ENCODE data around the gene PXYLP1.
A peak's percentile ranks its signal among the peaks of the same experiment; 100 is the strongest.
"Not testable (repeated sequence)": the region's sequence is repeated elsewhere in the genome, so short reads cannot be mapped to it uniquely, and the experiment has no call there.

Gene PXYLP1, protein sequence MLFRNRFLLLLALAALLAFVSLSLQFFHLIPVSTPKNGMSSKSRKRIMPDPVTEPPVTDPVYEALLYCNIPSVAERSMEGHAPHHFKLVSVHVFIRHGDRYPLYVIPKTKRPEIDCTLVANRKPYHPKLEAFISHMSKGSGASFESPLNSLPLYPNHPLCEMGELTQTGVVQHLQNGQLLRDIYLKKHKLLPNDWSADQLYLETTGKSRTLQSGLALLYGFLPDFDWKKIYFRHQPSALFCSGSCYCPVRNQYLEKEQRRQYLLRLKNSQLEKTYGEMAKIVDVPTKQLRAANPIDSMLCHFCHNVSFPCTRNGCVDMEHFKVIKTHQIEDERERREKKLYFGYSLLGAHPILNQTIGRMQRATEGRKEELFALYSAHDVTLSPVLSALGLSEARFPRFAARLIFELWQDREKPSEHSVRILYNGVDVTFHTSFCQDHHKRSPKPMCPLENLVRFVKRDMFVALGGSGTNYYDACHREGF

DNA sequence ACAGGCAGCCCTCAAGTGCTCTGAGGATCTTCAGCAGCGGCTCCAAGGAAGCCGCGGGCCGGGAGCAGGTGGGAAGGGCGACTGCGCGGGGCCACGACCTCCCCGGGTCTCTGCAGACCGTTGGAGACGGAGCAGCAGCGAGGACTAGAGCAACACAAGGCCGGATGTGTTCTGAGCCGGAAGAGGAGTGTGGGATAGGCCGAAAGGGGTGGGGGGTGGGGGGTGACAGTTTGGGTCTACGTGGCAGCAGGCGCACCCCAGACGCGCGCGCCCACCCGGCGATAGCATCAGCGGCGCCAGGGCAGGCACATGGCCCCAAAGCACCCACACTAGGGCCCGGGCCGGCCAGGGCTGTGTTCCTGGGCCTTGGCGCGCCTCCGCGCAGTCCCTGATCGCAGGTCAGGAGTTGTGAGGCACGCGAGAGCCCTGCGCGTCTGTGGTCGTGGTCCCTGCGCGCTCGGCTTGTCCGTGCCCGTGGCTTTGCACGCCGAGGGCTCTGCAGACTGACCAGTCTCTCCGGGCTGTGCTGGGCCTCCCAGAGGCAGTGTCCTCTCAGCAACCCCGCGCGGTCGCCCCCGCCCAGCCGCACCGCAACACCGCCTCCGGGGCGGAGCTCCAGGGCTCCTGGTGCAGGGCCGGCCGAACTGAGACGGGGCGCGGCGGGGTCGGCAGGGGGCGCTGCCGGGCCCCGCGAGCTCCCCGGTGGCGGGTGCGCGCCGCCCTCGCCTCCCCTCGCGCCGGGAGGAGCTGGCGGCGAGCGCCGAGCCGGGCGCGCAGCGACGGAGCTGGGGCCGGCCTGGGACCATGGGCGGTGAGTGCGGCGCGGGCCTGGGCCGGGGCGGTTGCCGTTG, at the start of gene PXYLP1:
Gene PXYLP1, plus strand, starts transcription at position 725 of the 851 bp plus-strand sequence. CDS start 28,351 bp downstream, outside the sequence.
- peak; percentile 93 for DNase-seq (ENCODE audit: low read depth, low spot score)

DNA sequence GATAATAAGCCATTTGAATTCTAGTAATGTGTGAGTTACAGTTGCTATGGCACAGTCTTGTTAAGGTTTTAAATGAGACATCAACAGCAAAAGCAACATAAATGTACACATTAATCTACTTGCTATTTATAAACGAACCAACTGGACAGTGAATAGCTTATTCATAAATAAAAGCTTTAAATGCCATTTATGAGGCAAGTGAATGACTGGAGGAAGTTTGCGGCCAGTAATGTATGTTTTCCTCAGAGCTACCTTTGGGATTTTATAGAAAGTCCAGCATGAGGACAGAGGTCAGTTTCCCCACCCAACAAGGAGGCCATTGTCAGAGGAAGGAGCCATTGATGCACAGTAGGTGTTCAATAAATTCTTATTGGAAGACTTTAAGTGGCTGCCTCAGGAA, 48.0 kb upstream of the PXYLP1 start:
- no peak for DNase-seq (ENCODE audit: low read depth, low spot score)

DNA sequence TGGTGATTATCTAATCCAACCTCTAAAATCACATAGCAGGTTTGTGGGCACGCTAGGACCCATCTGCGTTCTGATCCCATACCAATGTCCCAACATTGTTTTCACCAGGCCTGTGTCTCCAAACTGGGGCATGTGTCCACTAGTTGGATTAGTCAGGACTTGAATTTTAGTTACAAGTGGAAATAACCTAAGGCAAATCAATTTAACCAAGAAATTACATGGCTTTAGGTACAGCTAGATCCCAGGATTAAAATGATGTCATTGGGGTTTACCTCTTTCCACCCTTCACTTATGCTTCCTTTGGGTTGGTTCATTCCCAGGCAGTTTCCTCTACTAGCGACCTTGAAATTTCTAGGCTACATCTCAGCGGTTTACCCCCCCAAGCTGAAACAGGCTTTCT, 47.2 kb upstream of the PXYLP1 start:
- no peak for DNase-seq (ENCODE audit: low read depth, low spot score)

DNA sequence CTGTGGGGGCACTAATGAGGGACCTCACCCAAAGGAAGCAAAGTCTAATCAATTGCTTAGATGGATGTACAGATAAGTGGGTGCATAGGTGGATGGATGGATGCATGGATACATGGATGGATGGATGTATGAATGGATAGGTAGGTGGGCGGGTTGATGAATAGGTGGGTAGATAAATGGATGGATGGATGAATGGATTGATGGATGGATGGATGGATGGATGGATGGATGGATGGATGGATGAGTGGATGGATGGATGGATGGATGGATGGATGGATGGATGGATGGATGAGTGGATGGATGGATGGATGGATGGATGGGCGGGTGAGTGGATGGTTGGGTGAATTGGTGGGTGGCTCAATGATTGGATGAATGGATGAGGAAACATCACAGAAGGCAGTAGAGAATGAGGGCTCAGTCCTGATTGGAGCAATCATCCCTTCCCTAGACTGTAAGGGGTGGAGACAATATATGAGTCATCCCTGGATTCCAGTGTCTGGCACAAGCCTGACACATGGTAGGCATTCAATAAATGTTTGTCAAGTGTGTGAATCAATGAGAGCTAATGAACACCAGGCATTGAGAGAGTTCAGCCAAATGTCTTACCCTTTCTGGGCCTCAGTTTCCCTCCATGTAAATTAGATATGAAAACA, 40.4 kb upstream of the PXYLP1 start:
- no peak for DNase-seq (ENCODE audit: low read depth, low spot score)

DNA sequence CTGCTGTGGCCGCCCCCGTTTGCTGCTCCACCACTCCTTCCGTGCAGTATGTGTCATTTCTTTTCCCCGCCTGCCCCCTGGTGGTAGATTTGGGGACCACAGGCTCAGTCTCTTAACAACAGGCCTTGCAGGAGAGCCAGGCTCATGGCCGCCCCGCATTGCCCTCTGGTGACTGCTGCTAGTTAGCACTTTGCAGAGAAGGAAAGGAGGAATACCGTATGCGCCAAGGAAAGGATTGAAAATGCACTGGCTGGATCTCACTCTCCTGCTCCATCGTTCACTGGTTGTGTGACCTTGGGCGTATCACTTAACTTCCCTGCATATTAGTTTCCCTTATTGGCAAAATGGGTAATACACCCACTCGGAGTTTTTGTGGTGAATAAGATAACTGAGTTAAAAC, 39.3 kb upstream of the PXYLP1 start:
- DNase-seq (ENCODE audit: low read depth, low spot score), result peak; percentile 98

DNA sequence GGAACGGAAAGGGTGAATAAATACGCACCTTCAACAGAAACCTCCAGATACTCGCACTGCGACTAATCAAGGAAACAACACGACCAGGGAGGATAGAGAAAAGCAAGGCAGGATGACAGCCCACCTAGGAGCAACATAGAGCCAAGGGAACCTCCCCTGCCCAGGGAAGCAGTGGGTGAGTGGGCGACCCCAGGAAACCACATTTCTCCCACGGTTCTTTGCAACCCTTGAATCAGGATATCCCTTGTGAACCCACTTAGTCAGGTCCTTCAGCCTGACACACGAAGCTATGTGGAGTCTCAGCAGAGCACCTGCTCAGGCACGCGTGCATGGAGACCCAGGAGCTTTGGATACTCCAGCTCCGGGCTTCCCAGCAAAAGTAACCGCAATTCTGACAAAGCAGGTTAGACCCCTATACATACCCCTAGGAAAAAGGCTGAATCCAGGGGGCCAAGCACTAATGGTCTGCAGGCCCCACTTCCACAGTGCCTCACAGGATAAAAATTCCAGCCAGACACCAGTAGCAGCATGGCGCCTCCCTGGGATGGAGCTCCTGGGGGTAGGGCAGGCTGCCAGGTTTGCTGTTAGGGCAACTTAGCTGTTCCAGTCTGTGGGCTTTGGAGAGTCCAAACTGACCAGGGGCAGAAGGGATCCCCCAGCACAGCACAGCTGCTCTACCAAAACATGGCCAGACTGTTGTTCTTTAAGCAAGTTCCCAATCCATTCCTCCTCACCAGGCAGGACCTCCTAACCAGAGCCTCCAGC, 38.4 kb upstream of the PXYLP1 start:
- DNase-seq (ENCODE audit: low read depth, low spot score), result no peak

DNA sequence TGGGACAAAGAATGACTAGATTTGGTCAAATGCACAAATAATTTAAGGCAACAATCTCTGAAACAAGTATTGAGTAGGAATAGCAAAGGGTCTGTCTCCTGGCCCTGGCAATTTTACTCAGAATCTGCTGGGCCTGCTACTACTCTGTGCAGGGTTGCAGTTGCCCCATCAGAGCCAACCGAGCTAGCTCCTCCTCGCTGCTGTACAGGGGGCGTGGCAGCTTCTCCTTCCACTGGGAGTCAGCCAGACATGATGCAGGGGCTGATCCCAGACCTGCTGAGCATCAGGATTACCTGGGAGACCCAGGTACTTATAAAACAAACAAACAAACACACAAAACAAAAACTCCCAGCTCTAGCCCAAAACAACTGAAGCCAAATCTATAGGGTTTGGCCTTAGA, 30.5 kb upstream of the PXYLP1 start:
- no peak for DNase-seq (ENCODE audit: low read depth, low spot score)

DNA sequence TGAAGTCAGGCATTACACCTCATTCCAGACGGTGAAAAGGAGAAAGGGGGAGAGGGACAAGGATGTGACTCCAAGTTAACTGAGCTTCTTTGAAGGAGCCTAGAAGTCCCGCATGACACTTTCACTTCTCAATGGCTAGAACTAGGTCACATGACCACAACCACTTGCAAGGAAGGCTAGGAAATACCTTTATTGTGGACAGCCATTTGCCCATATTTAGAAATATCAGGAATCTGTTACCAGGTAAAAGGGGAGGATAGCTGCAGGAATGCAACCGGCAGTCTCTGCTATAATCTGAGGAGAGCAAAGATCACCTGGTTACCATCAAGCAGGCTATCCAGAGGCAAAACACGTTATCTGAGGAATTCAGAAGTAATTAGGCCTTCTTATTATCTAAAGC, 28.9 kb upstream of the PXYLP1 start:
- DNase-seq (ENCODE audit: low read depth, low spot score), result no peak

DNA sequence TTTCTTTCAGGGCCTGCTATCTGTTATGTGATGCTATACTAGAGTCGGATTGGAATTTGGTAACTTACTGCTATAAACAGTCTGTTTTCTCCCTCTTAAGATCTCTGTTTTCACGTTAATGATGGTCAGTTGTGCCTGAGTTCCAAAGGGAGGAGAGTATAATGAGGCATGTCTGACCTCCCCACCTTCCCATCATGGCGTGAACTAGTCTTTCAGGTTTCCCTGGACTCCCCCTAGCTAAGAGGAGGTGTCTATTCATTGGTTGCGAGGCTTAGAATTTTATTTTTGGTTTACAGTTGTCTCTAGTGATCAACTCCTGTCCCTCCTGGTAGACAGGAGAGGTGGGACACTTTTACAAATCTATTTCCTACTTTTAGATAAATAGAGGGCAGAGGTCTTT, 27.8 kb upstream of the PXYLP1 start:
- peak; percentile 23 for DNase-seq (ENCODE audit: low read depth, low spot score)

GRCh38 chr3:141204343-141204742, 27.3 kb upstream of the PXYLP1 start:
- DNase-seq (ENCODE audit: low read depth, low spot score), result peak; percentile 29

GRCh38 chr3:141211306-141211705, 20.3 kb upstream of the PXYLP1 start:
- not testable (repeated sequence) for DNase-seq (ENCODE audit: low read depth, low spot score)

GRCh38 chr3:141212101-141212500, 19.5 kb upstream of the PXYLP1 start:
- DNase-seq (ENCODE audit: low read depth, low spot score), result peak; percentile 12

- no peak for DNase-seq (ENCODE audit: low read depth, low spot score)
Measured at GRCh38 chr3:141212555-141212954, 19.1 kb upstream of the PXYLP1 start.

DNA sequence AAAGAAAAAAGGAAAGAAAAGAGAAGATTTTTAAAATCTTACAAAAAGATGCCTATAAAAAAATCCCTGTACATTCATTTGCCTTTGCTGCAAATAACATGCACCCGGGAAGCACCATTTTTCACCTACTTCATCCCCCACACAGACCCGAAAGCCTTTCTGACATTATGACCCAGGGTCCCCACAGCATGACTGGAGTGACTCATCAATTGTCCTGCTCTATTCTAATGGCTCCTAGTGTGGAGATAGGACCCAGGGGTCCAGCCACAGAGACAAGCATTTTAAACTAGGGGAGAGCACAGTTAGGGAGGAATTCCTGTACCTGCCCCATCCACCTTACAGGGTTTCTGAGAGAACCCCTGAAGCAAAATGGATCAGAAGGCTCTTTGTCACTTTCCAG, 14.7 kb upstream of the PXYLP1 start:
- no peak for DNase-seq (ENCODE audit: low read depth, low spot score)

DNA sequence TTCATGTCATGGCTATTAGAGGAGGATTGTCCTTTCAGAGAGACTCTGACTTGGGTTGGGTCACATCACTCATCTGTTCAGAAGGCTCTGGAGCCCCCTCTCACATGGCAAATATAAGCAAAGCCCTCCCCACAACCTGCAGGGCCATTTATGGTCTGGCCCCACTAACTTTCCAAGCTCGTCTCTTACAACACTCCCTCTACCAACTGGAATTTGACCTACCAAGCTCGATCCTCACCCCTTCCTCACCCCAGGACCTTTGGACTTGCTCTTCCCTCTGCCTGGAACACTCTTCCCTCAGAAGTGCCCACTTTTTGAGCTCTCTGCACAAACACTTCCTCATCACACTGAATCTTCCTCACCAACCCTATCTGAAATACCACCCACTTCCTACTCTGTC, 14.2 kb upstream of the PXYLP1 start:
- DNase-seq (ENCODE audit: low read depth, low spot score), result no peak

DNA sequence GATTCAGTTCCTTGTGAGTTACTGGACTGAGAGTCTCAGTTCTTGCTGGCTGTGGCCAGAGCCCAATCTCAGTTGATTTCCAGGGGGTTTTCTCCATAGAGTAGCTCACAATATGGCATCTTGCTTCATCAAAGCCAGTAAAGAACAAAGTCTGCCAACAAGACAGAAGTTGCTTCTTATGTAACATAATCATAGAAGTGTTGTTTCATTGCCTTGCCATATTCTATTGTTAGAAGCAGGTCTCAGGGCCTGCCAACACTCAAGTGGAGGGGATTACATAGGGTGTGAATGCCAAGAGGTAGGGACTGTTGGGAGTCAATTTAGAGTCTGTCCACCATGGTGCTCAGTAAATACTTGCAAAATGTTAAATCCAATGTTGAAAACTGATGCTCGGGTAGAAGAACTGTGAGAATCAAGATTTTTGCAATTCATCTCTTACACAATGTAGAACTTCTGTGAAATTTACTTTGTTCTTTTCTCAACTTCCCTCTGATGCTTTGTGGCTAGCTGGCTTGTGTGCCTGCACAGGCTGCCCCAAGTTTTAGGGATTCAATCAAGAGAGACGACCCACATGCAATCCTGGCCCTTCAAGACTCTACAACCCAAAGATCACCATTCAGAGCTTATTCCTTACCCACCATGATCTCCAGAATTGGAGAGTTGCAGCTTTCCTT, 13.3 kb upstream of the PXYLP1 start:
- DNase-seq (ENCODE audit: low read depth, low spot score), result no peak

- no peak for DNase-seq (ENCODE audit: low read depth, low spot score)
Measured at GRCh38 chr3:141218926-141219325, 12.7 kb upstream of the PXYLP1 start.

DNA sequence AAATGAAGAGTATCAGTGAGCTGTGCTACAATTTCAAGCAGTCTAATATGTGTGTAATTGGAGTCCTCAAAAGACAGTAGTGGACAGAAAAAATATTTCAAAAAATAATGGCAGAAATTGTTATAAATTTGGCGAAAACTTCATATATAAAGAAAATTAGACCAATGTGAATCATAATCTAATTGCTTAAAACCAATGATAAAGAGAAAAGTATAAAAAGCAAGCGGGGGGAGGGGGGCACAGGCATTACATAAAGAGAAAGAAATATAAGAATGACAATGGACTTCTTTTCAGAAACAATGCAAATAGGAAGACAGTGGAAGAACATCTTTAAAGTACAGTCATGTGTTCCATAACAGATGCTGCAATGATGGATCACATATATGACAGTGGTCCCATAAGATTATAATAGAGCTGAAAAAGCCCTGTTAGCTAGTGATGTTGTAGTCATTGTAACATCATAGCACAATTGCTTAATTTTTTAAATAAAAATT, 7.9 kb upstream of the PXYLP1 start:
- DNase-seq (ENCODE audit: low read depth, low spot score), result no peak

DNA sequence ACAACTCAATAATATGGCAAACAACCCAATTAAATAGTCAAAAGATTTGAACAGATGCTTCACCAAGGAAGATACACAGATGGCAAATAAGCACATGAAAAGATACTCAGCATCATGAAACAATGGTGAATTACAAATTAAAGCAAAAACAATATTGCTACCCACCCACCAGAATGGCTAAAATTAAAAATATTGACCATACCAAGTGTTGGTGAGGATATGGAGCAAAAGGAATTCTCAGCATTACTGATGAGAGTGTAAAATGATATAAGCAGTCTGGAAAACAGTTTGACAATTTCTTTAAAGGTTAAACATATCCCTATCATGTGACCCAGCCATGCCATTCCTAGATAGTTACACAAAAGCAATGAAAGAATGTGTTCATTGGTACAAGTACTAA, 5.7 kb upstream of the PXYLP1 start:
- DNase-seq (ENCODE audit: low read depth, low spot score), result no peak

DNA sequence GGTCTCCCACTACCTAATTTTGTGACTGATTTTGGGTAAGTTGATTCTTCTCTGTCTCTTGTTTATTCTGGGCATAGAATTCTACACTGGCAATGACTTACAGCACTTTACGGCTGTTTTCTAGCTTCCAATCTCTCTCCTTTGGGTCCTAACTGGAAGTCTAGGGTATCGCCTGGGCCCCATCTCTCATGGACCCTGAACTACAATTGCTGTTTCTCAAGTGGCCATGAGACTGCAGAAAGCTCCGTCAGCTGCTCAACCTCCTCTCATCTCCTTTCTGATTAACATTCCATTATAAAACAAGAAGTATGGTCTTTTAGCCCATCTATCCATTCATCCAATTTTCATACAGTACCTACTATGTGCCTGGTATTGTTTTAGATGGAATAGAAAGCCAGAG, 4.4 kb upstream of the PXYLP1 start:
- DNase-seq (ENCODE audit: low read depth, low spot score), result no peak

- DNase-seq (ENCODE audit: low read depth, low spot score), result no peak
Measured at GRCh38 chr3:141227752-141228151, 3.9 kb upstream of the PXYLP1 start.
